GM23338 (cell line): ENCODE results near the gene C3orf49.

Experiments
- CREB1 ChIP-seq: fragments of 250-450 bp; sonication (Bioruptor Pico); IDR thresholded peaks from 2 replicates; pipeline ENCODE4 v1.5.0; 2020; ENCODE audit warnings: low read depth, mild to moderate bottlenecking, moderate library complexity
- CTCF ChIP-seq, 2 experiments: fragments of 200-600 bp in 1 of 2; sonication (generic) in 1 of 2; conservative IDR thresholded peaks; 2 replicates each; pipeline versions ENCODE4 v1.5.1 to v1.6.1; 2016 to 2017; ENCODE audit warnings: antibody characterized with exemption in 2 of 2, low read depth in 2 of 2, mild to moderate bottlenecking in 2 of 2, moderate library complexity in 1 of 2
- ETS1 ChIP-seq: IDR thresholded peaks from 2 replicates; pipeline ENCODE4 v1.6.1; 2016; ENCODE audit warnings: antibody characterized with exemption
- EZH2 ChIP-seq: fragments of 200-600 bp; sonication (generic); IDR thresholded peaks from one replicate; pipeline ENCODE4 v1.8.0; 2017; ENCODE audit warnings: antibody characterized with exemption, mild to moderate bottlenecking, low read depth; ENCODE audit not compliant: unreplicated experiment
- EZH2phosphoT487 ChIP-seq: fragments of 200-600 bp; sonication (generic); IDR thresholded peaks from one replicate; pipeline ENCODE4 v1.8.1; 2018; ENCODE audit warnings: antibody characterized with exemption; ENCODE audit not compliant: unreplicated experiment
- JUNB ChIP-seq: IDR thresholded peaks from one replicate; pipeline ENCODE4 v1.6.1; 2016; ENCODE audit warnings: antibody characterized with exemption; ENCODE audit not compliant: unreplicated experiment
- NANOG ChIP-seq: IDR thresholded peaks from 2 replicates; pipeline ENCODE4 v1.6.1; 2016; ENCODE audit warnings: antibody characterized with exemption, borderline replicate concordance
- POLR2AphosphoS5 ChIP-seq: IDR thresholded peaks from 2 replicates; pipeline ENCODE4 v1.6.1; 2016; ENCODE audit warnings: antibody characterized with exemption, low read depth
- REST ChIP-seq: IDR thresholded peaks from one replicate; pipeline ENCODE4 v1.6.1; 2018; ENCODE audit warnings: antibody characterized with exemption; ENCODE audit not compliant: unreplicated experiment
- STAT1 ChIP-seq: IDR thresholded peaks from one replicate; pipeline ENCODE4 v1.6.1; 2016; ENCODE audit warnings: antibody characterized with exemption; ENCODE audit not compliant: unreplicated experiment
- ZNF114 ChIP-seq: fragments of 250-450 bp; sonication (Bioruptor Pico); IDR thresholded peaks from 2 replicates; pipeline ENCODE4 v1.5.0; 2020; ENCODE audit warnings: mild to moderate bottlenecking, moderate library complexity
- ZNF331 ChIP-seq: fragments of 250-450 bp; sonication (Bioruptor Pico); IDR thresholded peaks from 2 replicates; pipeline ENCODE4 v1.5.0; 2020; ENCODE audit warnings: low read depth, mild to moderate bottlenecking, moderate library complexity

- TF ChIP-seq CTCF (conservative IDR thresholded peaks at IDR 0.05; ENCODE audit: low read depth in 2 of 2) (no peak), EZH2 (no peak), REST (no peak), POLR2AphosphoS5 (no peak), STAT1 (no peak), ZNF331 (CRISPR knock-in tag) (no peak), ETS1 (no peak), JUNB (no peak), EZH2phosphoT487 (no peak), CREB1 (no peak), NANOG (no peak), ZNF114 (CRISPR knock-in tag) (no peak)
Observed at GRCh38 chr3:63860776-63861175, 41.7 kb downstream of the C3orf49 start.
